Aorta (tissue), 5 donors: ENCODE results near the gene GRM6. TPM values are rescaled to one million over a fixed set of nuclear protein-coding genes. Genes with fewer than 3 reads are reported as not detected.

Experiments
- ATAC-seq: fragments of 200-7000 bp; cut with Tn5 transposase; one replicate; pipeline ENCODE4 v1.9.1; 2022; ENCODE audit warnings: moderate library complexity; ENCODE audit not compliant: low FRiP score
- DNase-seq, 2 donors: peaks; one replicate each; pipeline ENCODE4 v3.0.0-alpha.2; 2020
- H3K27ac ChIP-seq, 2 donors: one replicate each; pipeline ENCODE4 v1.5.1; 2013; ENCODE audit warnings: low read length in 2 of 2, mild to moderate bottlenecking in 2 of 2, moderate library complexity in 2 of 2, control low read depth in 1 of 2, inconsistent platforms in 1 of 2, low read depth in 1 of 2
- H3K27me3 ChIP-seq, 2 donors: one replicate each; pipeline ENCODE4 v1.6.1; 2013; ENCODE audit warnings: control low read depth in 1 of 2, low read length in 1 of 2, mild to moderate bottlenecking in 1 of 2, moderate library complexity in 1 of 2; ENCODE audit not compliant: insufficient read depth in 2 of 2, control insufficient read depth in 1 of 2
- H3K36me3 ChIP-seq, 2 donors: one replicate each; pipeline ENCODE4 v1.6.1; 2013; ENCODE audit warnings: control low read depth in 1 of 2, low read length in 1 of 2, mild to moderate bottlenecking in 1 of 2; ENCODE audit not compliant: insufficient read depth in 2 of 2, control insufficient read depth in 1 of 2
- H3K4me1 ChIP-seq, 2 donors: one replicate each; pipeline ENCODE4 v1.6.1; 2013; ENCODE audit warnings: low read length in 2 of 2, control low read depth in 1 of 2, mild to moderate bottlenecking in 1 of 2, moderate library complexity in 1 of 2; ENCODE audit not compliant: insufficient read depth in 2 of 2, control insufficient read depth in 1 of 2
- H3K4me3 ChIP-seq, 2 donors: one replicate each; pipeline ENCODE4 v1.5.1; 2013; ENCODE audit warnings: low read length in 2 of 2, control low read depth in 1 of 2, mild to moderate bottlenecking in 1 of 2
- H3K9me3 ChIP-seq: one replicate; pipeline ENCODE4 v1.6.1; 2013; ENCODE audit warnings: mild to moderate bottlenecking, low read length; ENCODE audit not compliant: control insufficient read depth
- WGBS, 2 donors: extraction: QIAGEN DNeasy Blood & Tissue Kit; methylation state at CpG; one replicate each; pipeline ENCODE4 v1.1.7; 2013; 5-methylcytosine and 5-hydroxymethylcytosine counted together
- intact Hi-C, 2 donors: fragments of 100-400 bp; cut with DNase I; formaldehyde crosslinking; loops; one replicate each; pipeline versions ENCODE4 v1.14.2 to v1.15.0; 2022
- polyA plus RNA-seq, 2 donors: library from polyadenylated mRNA; stranded (reverse); fragments of 200-250 nt; gene quantifications; one replicate each; pipeline ENCODE4 v1.2.3, GENCODE V29; 2013
- total RNA-seq, 2 donors: library from RNA; stranded (reverse); fragmentation: NEBNext Ultra II Directional; extraction: Animal tissue kit (Norgen Biotek cat#: 25700); gene quantifications; one replicate each; pipeline ENCODE4 v1.2.1, GENCODE V29; 2021
- donor health status: healthy with polysubstance abuse.
- donor health status: Bipolar disorder and iron deficiency.
- donor health status: DM: no; HTN: no; CAD: no.
- donor health status: DM: no; HTN: no; CAD: no.
- donor health status: DM: yes; HTN: yes; CAD: no.

Gene GRM6
- total and polyA plus RNA-seq, 4 donors = not detected

- Histone ChIP-seq H3K4me3 (no peak overlapping the region), H3K4me1 (no peaks in the 10 kb centered on the region), H3K9me3 (peaks cover 22% of the 10 kb centered on the region), H3K36me3 (no peaks in the 10 kb centered on the region), H3K27ac (no peak overlapping the region), H3K27me3 (no peaks in the 10 kb centered on the region)
- DNase-seq (no peak), ATAC-seq (no peak)
- intact Hi-C loops = no loop called here
- WGBS, 2 donors = 93% methylated on average over 27 of the region's 27 CpGs
Measured at GRCh38 chr5:178988436-178989220, 6.5 kb downstream of the GRM6 start.

GRCh38 chr5:178986326-178986960 lies 8.7 kb downstream of the GRM6 start:
- intact Hi-C loops = no loop called here
- ATAC-seq (peak; percentile 8), DNase-seq (no peak)
- H3K36me3 ChIP-seq = no peaks in the 10 kb centered on the region
- WGBS, 2 donors = 98% methylated on average over 43 of the region's 43 CpGs
- H3K27ac ChIP-seq = no peak overlapping the region
- no peaks in the 10 kb centered on the region for H3K4me1 ChIP-seq
- H3K27me3 ChIP-seq = no peaks in the 10 kb centered on the region
- H3K4me3 ChIP-seq = no peak overlapping the region
- peaks cover 35% of the 10 kb centered on the region for H3K9me3 ChIP-seq

DNA sequence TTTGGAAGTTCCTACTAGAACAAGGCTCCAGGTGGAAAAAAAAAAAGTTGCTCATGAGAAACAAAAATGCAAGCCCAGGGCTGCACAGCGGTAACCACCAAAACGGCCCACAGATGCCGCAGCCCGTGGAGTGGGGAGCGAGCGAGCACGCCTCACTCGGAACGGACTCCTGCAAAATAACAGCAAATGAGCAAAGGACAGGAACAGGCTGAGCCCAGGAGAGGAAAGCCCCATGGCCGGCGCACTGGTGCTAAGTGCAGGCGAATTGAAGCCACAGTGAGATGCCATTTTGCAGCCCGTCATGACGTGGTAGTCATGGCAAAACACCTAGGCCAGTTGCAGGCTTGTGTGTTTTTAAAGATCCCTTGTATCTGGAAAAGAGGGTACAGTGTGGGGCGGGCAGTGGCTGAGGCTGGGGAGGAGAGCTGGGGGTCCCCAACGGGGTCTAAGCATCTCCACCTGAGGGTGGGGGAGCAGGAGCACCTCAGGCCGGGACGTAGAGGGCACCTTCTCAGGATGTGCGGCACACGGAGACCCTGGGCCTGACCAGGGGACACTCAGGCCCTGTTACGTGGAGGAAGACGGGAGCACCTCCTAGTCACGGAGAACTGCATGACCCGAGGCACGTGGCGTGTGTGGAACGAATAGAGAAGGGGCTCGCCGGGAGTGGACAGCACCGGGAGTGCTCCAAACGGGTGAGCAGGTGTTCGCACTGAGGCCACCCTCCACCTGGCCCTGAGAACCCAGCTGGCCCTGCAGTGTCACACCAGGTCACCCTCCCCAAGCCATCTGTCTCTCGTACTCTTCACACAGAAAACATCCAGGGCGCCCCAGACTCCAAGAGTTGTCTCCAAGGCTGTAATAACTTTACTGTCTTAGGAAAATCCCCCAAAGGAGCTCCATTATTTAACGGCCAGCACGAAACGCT lies 10.7 kb downstream of the GRM6 start:
- Histone ChIP-seq H3K27ac (no peak overlapping the region), H3K4me1 (no peaks in the 10 kb centered on the region), H3K36me3 (no peaks in the 10 kb centered on the region), H3K4me3 (no peak overlapping the region), H3K27me3 (no peaks in the 10 kb centered on the region), H3K9me3 (peaks cover 44% of the 10 kb centered on the region)
- DNase-seq (no peak), ATAC-seq (no peak)
- intact Hi-C loops = no loop called here
- 94 to 97% methylated on average over 37 of the region's 37 CpGs for WGBS, 2 donors

GRCh38 chr5:178983728-178984127 lies 11.4 kb downstream of the GRM6 start:
- Histone ChIP-seq H3K27me3 (no peaks in the 10 kb centered on the region), H3K4me1 (no peaks in the 10 kb centered on the region), H3K36me3 (no peaks in the 10 kb centered on the region), H3K27ac (no peak overlapping the region), H3K9me3 (peaks cover 49% of the 10 kb centered on the region), H3K4me3 (no peak overlapping the region)
- no peak for DNase-seq
- 95 to 96% methylated on average over 10 of the region's 10 CpGs for WGBS, 2 donors
- intact Hi-C loops = no loop called here
- ATAC-seq = no peak

GRCh38 chr5:178982941-178983340 lies 12.2 kb downstream of the GRM6 start:
- no peak for ATAC-seq
- no peaks in the 10 kb centered on the region for H3K27me3 ChIP-seq
- H3K9me3 ChIP-seq = peaks cover 47% of the 10 kb centered on the region
- H3K27ac ChIP-seq = no peak overlapping the region
- no peaks in the 10 kb centered on the region for H3K36me3 ChIP-seq
- H3K4me3 ChIP-seq = no peak overlapping the region
- no peaks in the 10 kb centered on the region for H3K4me1 ChIP-seq
- intact Hi-C loops = no loop called here
- 95 to 98% methylated on average over 17 of the region's 17 CpGs for WGBS, 2 donors
- no peak for DNase-seq

DNA sequence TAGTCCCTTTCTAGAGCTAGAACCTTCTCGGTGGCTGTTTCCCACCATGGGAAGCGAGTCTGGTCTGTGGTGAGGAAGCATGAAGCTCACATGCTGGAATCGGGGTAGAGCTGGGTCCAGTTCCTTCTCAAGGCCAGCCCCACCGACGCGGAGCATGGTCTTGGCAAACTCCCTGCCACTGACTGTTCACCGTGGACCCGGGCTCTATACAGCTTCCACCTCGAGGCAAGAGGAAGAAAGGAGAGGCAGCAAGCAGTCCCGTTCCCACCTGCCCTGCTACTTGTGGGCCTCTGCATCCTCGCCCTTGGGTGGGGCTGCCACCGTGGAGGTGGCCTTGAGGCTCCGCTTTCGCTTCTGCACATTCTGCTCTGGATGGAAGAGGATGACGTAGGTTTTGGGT lies 13.7 kb downstream of the GRM6 start:
- WGBS, 2 donors = 97 to 99% methylated on average over 15 of the region's 15 CpGs
- Histone ChIP-seq H3K27me3 (no peaks in the 10 kb centered on the region), H3K9me3 (peaks cover 54% of the 10 kb centered on the region), H3K27ac (no peak overlapping the region), H3K36me3 (no peaks in the 10 kb centered on the region), H3K4me1 (no peaks in the 10 kb centered on the region), H3K4me3 (no peak overlapping the region)
- intact Hi-C loops = no loop called here
- ATAC-seq (no peak), DNase-seq (no peak)

GRCh38 chr5:178965465-178966055 lies 29.6 kb downstream of the GRM6 start:
- intact Hi-C loops = no loop called here
- peaks cover 35% of the 10 kb centered on the region for H3K9me3 ChIP-seq
- WGBS, 2 donors = 97 to 98% methylated on average over 5 of the region's 5 CpGs
- no peaks in the 10 kb centered on the region for H3K4me1 ChIP-seq
- H3K27me3 ChIP-seq = no peaks in the 10 kb centered on the region
- H3K27ac ChIP-seq = no peak overlapping the region
- ATAC-seq = no peak
- peaks cover 6 to 13% of the 10 kb centered on the region in 2 donors for H3K36me3 ChIP-seq
- no peak for DNase-seq
- no peak overlapping the region for H3K4me3 ChIP-seq

DNA sequence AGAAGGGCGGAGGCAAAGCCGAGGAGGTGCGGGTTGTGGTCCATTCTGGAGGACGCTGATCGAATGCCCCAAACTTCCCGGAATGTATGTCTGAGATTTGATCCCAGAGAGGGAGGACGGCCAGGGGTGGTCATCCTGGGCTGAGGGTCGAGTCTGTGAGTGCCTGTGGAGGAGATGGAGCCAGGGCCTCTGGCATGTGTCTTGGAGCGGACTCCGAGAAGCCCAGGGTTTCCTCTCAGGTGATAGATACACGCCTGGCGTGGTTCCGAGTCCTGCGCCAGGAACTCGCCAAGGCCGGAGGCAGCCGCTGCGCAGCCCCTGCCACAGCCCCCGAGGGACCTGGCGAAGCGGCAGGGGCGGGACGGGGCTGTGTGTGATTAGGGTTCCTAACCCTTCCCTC lies 53.8 kb downstream of the GRM6 start:
- DNase-seq (peak in 1 of 2 donors; percentile 75), ATAC-seq (peak; percentile 5)
- Histone ChIP-seq H3K4me3 (peak overlapping the region; percentile 42 to 51), H3K36me3 (peaks cover 0 to 2% of the 10 kb centered on the region in 2 donors), H3K4me1 (no peaks in the 10 kb centered on the region), H3K27me3 (no peaks in the 10 kb centered on the region), H3K27ac (no peak overlapping the region), H3K9me3 (peaks cover 12% of the 10 kb centered on the region)
- intact Hi-C loops = no loop called here
- WGBS, 2 donors = 1 to 2% methylated on average over 23 of the region's 23 CpGs
